Measurements from ENCODE around the gene SPTLC3.

SPTLC3 gene

GRCh38 chr20:13186043-13186774 is 177.4 kb downstream of the SPTLC3 start:
- no peak for DNase-seq (ENCODE audit: low read depth, low spot score)

GRCh38 chr20:13187899-13188298 is 179.1 kb downstream of the SPTLC3 start:
- no peak for DNase-seq (ENCODE audit: low read depth, low spot score)

GRCh38 chr20:13199279-13199678 is 190.5 kb downstream of the SPTLC3 start:
- DNase-seq (ENCODE audit: low read depth, low spot score), result no peak

DNA sequence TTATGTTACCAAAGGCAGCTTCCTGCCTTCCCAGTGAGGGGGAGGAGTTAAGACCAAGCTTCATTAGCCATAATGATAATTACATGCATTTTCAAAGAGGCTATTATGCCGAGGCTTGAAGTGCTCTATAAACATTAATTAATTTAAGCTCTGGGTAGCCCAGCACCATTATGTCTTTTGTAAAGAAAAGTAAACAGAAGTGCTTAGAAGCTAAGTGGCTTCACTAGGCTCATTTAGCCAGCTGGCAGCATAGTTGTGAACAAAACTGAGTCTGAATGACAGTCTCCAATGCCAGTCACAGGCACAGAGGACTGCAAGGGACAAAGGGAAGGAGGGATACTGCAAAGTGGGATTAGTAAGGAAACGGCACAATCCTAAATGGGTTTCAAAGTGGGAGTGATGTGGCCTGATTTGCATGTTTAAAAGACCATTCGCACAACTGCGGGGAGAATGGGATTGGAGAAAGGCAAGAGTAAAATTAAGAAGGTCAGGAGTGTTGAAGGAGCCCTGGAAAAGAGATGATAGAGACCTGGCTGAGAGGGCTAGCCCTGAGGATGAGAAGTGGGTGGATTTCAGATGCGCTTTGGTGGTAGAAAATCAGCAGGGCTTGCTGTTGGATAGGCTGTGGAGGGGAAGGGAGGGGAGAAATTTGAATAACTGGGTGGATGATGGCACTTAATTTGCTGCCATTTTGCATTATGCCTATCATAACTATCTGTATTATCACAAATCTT is 192.2 kb downstream of the SPTLC3 start:
- no peak for DNase-seq (ENCODE audit: low read depth, low spot score)

DNA sequence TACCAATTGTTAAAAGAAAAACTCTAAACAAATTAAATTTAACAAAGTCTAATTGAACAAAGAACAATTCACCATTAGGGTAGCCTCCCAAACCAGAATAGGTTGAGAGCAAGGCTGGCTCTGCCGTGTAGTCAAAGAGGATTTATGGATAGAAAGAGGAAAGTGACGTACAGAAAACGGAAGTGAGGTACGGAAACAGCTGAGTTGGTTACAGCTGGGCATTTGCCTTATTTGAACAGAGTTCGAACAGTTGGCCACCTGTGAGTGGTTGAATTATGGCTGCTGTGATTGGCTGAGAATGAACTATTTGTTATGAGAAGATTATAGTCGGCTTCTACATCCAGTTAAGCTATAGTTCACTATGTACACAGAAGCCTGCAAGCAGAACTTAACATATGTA is 193.8 kb downstream of the SPTLC3 start:
- DNase-seq (ENCODE audit: low read depth, low spot score), result no peak

DNA sequence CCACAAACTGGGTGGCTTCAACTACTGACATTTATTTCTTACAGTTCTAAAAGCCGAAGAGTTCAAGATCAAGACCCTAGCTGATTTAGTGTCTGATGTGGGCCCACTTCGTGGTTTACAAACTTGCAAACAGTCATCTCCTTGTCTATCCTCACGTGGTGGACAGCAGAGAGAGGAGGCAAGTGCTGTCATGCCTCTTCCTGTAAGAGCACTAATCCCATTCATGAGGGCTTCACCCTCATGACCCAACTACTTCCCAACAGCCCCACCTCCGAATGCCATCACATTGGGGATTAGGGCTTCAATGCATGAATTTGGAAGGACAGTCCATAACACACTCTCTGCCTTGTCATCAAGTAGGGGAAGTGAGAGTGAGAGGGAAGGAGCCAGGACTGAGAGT is 196.7 kb downstream of the SPTLC3 start:
- DNase-seq (ENCODE audit: low read depth, low spot score), result no peak

GRCh38 chr20:13205848-13206434 is 197.2 kb downstream of the SPTLC3 start:
- no peak for DNase-seq (ENCODE audit: low read depth, low spot score)

GRCh38 chr20:13207016-13207415 is 198.2 kb downstream of the SPTLC3 start:
- DNase-seq (ENCODE audit: low read depth, low spot score), result no peak

- DNase-seq (ENCODE audit: low read depth, low spot score), result no peak
These were observed 203.3 kb downstream of the SPTLC3 start for GRCh38 chr20:13211956-13212618.

GRCh38 chr20:13212750-13213149 is 204.0 kb downstream of the SPTLC3 start:
- DNase-seq (ENCODE audit: low read depth, low spot score), result no peak

- no peak for DNase-seq (ENCODE audit: low read depth, low spot score)
These were observed 204.6 kb downstream of the SPTLC3 start for GRCh38 chr20:13213335-13213734.

- no peak for DNase-seq (ENCODE audit: low read depth, low spot score)
These were observed 207.8 kb downstream of the SPTLC3 start for GRCh38 chr20:13216533-13216932.
